HEK293 (cell line): ENCODE results near the gene MAML3.

Source experiments
- CTCF ChIA-PET: fragments of 350-600 bp; formaldehyde crosslinking; extraction: SDS; loops from one replicate; lab custom pipeline; 2021; ENCODE audit warnings: antibody characterized with exemption; lab: Yijun Ruan, JAX
- POLR2A ChIA-PET: fragments of 300-600 bp; formaldehyde crosslinking; extraction: SDS; loops from one replicate; lab custom pipeline; 2020; ENCODE audit warnings: antibody characterized with exemption, inconsistent platforms; lab: Yijun Ruan, JAX
- H3K27ac ChIP-seq: fragments of 200-500 bp; sonication (Bioruptor generic); 2 replicates; pipeline ENCODE4 v1.5.1; 2014; ENCODE audit warnings: low read depth, low read length, control low read depth, inconsistent platforms; ENCODE audit errors: extremely low read depth
- H3K36me3 ChIP-seq, 2 experiments: fragments of 200-500 bp in 1 of 2; sonication (Bioruptor generic) in 1 of 2; 1 replicate in 1 of 2; 2 replicates in 1 of 2; pipeline ENCODE4 v1.5.1; 2014 to 2017; ENCODE audit warnings: inconsistent platforms in 2 of 2, low read length in 2 of 2; ENCODE audit not compliant: control insufficient read depth in 2 of 2, insufficient read depth in 1 of 2
- H3K4me1 ChIP-seq: fragments of 200-500 bp; sonication (Bioruptor generic); 2 replicates; pipeline ENCODE4 v1.5.1; 2014; ENCODE audit warnings: mild to moderate bottlenecking, low read length, inconsistent platforms; ENCODE audit not compliant: control insufficient read depth, insufficient read depth
- H3K4me3 ChIP-seq: 2 replicates; pipeline ENCODE4 v1.5.1; 2011; ENCODE audit warnings: low read depth, mild to moderate bottlenecking, control low read depth, low read length, moderate library complexity
- H3K9me3 ChIP-seq: fragments of 200-500 bp; sonication (Bioruptor generic); 2 replicates; pipeline ENCODE4 v1.5.1; 2014; ENCODE audit warnings: low read depth, low read length, inconsistent platforms; ENCODE audit not compliant: control insufficient read depth, insufficient read depth
- BCL11A ChIP-seq: fragments of 450-650 bp; formaldehyde crosslinking; IDR thresholded peaks from 2 replicates; pipeline ENCODE4 v1.5.1; 2016; ENCODE audit warnings: low read depth, missing biosample characterization, missing genetic modification characterization
- MYNN ChIP-seq: fragments of 450-650 bp; formaldehyde crosslinking; IDR thresholded peaks from 2 replicates; pipeline ENCODE4 v1.5.1; 2016; ENCODE audit warnings: missing biosample characterization, missing genetic modification characterization, borderline replicate concordance
- PRDM10 ChIP-seq: fragments of 450-650 bp; formaldehyde crosslinking; IDR thresholded peaks from 2 replicates; pipeline ENCODE4 v1.5.1; 2016; ENCODE audit warnings: missing biosample characterization, missing genetic modification characterization
- SP3 ChIP-seq: fragments of 450-650 bp; formaldehyde crosslinking; IDR thresholded peaks from 2 replicates; pipeline ENCODE4 v1.5.1; 2016; ENCODE audit warnings: missing biosample characterization, missing genetic modification characterization
- ZIC2 ChIP-seq: fragments of 450-650 bp; formaldehyde crosslinking; IDR thresholded peaks from 2 replicates; pipeline ENCODE4 v1.5.1; 2016; ENCODE audit warnings: missing biosample characterization, missing genetic modification characterization
- ZNF16 ChIP-seq: fragments of 450-650 bp; formaldehyde crosslinking; IDR thresholded peaks from 2 replicates; pipeline ENCODE4 v1.5.1; 2016; ENCODE audit warnings: low read depth, missing biosample characterization, missing genetic modification characterization
- ZNF184 ChIP-seq: fragments of 450-650 bp; IDR thresholded peaks from 2 replicates; pipeline ENCODE4 v1.5.1; 2018; ENCODE audit warnings: missing biosample characterization, mild to moderate bottlenecking, missing genetic modification characterization
- ZNF280D ChIP-seq: fragments of 450-650 bp; formaldehyde crosslinking; IDR thresholded peaks from 2 replicates; pipeline ENCODE4 v1.5.1; 2016; ENCODE audit warnings: missing biosample characterization, missing genetic modification characterization
- ZNF341 ChIP-seq: fragments of 450-650 bp; formaldehyde crosslinking; IDR thresholded peaks from 2 replicates; pipeline ENCODE4; 2016; ENCODE audit warnings: low read depth, missing biosample characterization, missing genetic modification characterization
- ZNF366 ChIP-seq: fragments of 450-650 bp; formaldehyde crosslinking; conservative IDR thresholded peaks from 2 replicates; pipeline ENCODE4 v1.5.1; 2016; ENCODE audit warnings: missing biosample characterization, missing genetic modification characterization
- ZNF404 ChIP-seq: fragments of 450-650 bp; formaldehyde crosslinking; IDR thresholded peaks from 2 replicates; pipeline ENCODE4 v1.5.1; 2017; ENCODE audit warnings: missing biosample characterization, missing genetic modification characterization
- ZNF529 ChIP-seq: fragments of 450-650 bp; formaldehyde crosslinking; IDR thresholded peaks from 2 replicates; pipeline ENCODE4 v1.5.1; 2017; ENCODE audit warnings: missing genetic modification characterization, missing biosample characterization; ENCODE audit not compliant: insufficient replicate concordance
- ZNF548 ChIP-seq: fragments of 450-650 bp; formaldehyde crosslinking; IDR thresholded peaks from 2 replicates; pipeline ENCODE4 v1.5.1; 2016; ENCODE audit warnings: missing biosample characterization, missing genetic modification characterization
- ZNF596 ChIP-seq: fragments of 450-650 bp; IDR thresholded peaks from 2 replicates; pipeline ENCODE4 v1.5.0; 2018; ENCODE audit warnings: missing biosample characterization, mild to moderate bottlenecking, missing genetic modification characterization, moderate library complexity
- ZNF623 ChIP-seq: fragments of 450-650 bp; formaldehyde crosslinking; IDR thresholded peaks from 2 replicates; pipeline ENCODE4 v1.5.1; 2016; ENCODE audit warnings: missing biosample characterization, missing genetic modification characterization
- ZNF701 ChIP-seq: fragments of 450-650 bp; formaldehyde crosslinking; IDR thresholded peaks from 2 replicates; pipeline ENCODE4 v1.5.1; 2016; ENCODE audit warnings: missing biosample characterization, missing genetic modification characterization
- ZNF777 ChIP-seq: fragments of 450-650 bp; formaldehyde crosslinking; IDR thresholded peaks from 2 replicates; pipeline ENCODE4 v1.5.1; 2017; ENCODE audit warnings: missing biosample characterization, missing genetic modification characterization, borderline replicate concordance
- TF ChIP-seq, protein P1 (sequence below): fragments of 450-650 bp; formaldehyde crosslinking; IDR thresholded peaks from 2 replicates; pipeline ENCODE4 v1.5.1; 2016; ENCODE audit warnings: missing biosample characterization, missing genetic modification characterization, low read depth

The MAML3 gene

GRCh38 chr4:139826426-139826825, 327.6 kb downstream of the MAML3 start (continued):
- TF ChIP-seq, protein P1, sequence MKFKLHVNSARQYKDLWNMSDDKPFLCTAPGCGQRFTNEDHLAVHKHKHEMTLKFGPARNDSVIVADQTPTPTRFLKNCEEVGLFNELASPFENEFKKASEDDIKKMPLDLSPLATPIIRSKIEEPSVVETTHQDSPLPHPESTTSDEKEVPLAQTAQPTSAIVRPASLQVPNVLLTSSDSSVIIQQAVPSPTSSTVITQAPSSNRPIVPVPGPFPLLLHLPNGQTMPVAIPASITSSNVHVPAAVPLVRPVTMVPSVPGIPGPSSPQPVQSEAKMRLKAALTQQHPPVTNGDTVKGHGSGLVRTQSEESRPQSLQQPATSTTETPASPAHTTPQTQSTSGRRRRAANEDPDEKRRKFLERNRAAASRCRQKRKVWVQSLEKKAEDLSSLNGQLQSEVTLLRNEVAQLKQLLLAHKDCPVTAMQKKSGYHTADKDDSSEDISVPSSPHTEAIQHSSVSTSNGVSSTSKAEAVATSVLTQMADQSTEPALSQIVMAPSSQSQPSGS (tag by site-specific recombination): no peak
- TF ChIP-seq ZNF548 (tag by site-specific recombination): no peak
- TF ChIP-seq ZNF280D: no peak
- TF ChIP-seq BCL11A (tag by site-specific recombination): no peak

- CTCF ChIA-PET: no interaction called here
- H3K4me3 ChIP-seq: no peak overlapping the region
Measured at GRCh38 chr4:139825523-139826014, 328.4 kb downstream of the MAML3 start.

More at GRCh38 chr4:139825523-139826014, 328.4 kb downstream of the MAML3 start:
- H3K36me3 ChIP-seq: no peaks in the 10 kb centered on the region
- POLR2A ChIA-PET: no interaction called here
- no peaks in the 10 kb centered on the region for H3K4me1 ChIP-seq
- no peak overlapping the region for H3K27ac ChIP-seq
- no peak for TF ChIP-seq ZNF341 (tag by site-specific recombination)
- no peak for TF ChIP-seq PRDM10 (tag by site-specific recombination)
- no peak for TF ChIP-seq ZNF404 (tag by site-specific recombination)
- TF ChIP-seq, protein P1 (tag by site-specific recombination): no peak
- TF ChIP-seq ZNF184 (tag by site-specific recombination): no peak
- TF ChIP-seq SP3: no peak
- TF ChIP-seq MYNN (tag by site-specific recombination): no peak
- no peak for TF ChIP-seq ZNF16 (tag by site-specific recombination)
- TF ChIP-seq ZIC2 (tag by site-specific recombination): no peak
- no peak for TF ChIP-seq ZNF777 (tag by site-specific recombination)
- TF ChIP-seq ZNF529 (tag by site-specific recombination): no peak
- no peak for TF ChIP-seq ZNF596 (tag by site-specific recombination)
- no peak for TF ChIP-seq ZNF623 (tag by site-specific recombination)
- TF ChIP-seq ZNF701 (tag by site-specific recombination): no peak
- no peak for TF ChIP-seq ZNF366 (tag by site-specific recombination)
- no peaks in the 10 kb centered on the region for H3K9me3 ChIP-seq
